Measurements from ENCODE around the gene NRP2.

GRCh38 chr2:205730191-205730590, 47.9 kb downstream of the NRP2 start:
- TF ChIP-seq CTCF (IDR thresholded peaks at IDR 0.05 in 8 of 11, conservative IDR thresholded peaks at IDR 0.05 in 3 of 11) (no peak), POLR2AphosphoS5 (IDR thresholded peaks at IDR 0.05) (no peak)
